Thoracic aorta (tissue), 2 donors: Measurements from ENCODE around the gene GMDS. TPM values are rescaled to one million over a fixed set of nuclear protein-coding genes. Genes with fewer than 3 reads are reported as not detected.

ENCODE experiments used
- ATAC-seq: fragments of 150-250 bp; one replicate; pipeline ENCODE4 v1.8.0; 2017; ENCODE audit warnings: low read depth; ENCODE audit not compliant: insufficient number of reproducible peaks, low FRiP score
- DNase-seq: peaks from one replicate; pipeline ENCODE4 v3.0.0-alpha.2; 2020; ENCODE audit warnings: low spot score
- H3K27ac ChIP-seq, 2 donors: fragments of 200-600 bp; sonication (generic); 1 replicate in 1 of 2; 2 replicates in 1 of 2; pipeline ENCODE4 v1.5.1; 2016; ENCODE audit warnings: mild to moderate bottlenecking in 2 of 2, moderate library complexity in 2 of 2
- H3K27me3 ChIP-seq: fragments of 200-600 bp; sonication (generic); replicated peaks from 2 replicates; pipeline ENCODE4 v1.6.0; 2016; ENCODE audit warnings: mild to moderate bottlenecking; ENCODE audit not compliant: insufficient read depth
- H3K36me3 ChIP-seq: fragments of 200-600 bp; sonication (generic); one replicate; pipeline ENCODE4 v1.5.1; 2016
- H3K4me1 ChIP-seq, 2 donors: fragments of 200-600 bp; sonication (generic); 1 replicate in 1 of 2; 2 replicates in 1 of 2; pipeline versions ENCODE4 v1.5.1 to v1.6.0; 2016; ENCODE audit warnings: low read depth in 2 of 2, mild to moderate bottlenecking in 1 of 2; ENCODE audit not compliant: control insufficient read depth in 1 of 2
- H3K4me3 ChIP-seq: fragments of 200-600 bp; sonication (generic); 2 replicates; pipeline ENCODE4 v1.5.1; 2016; ENCODE audit warnings: mild to moderate bottlenecking
- H3K9me3 ChIP-seq: fragments of 200-600 bp; sonication (generic); 2 replicates; pipeline ENCODE4 v1.5.1; 2016
- total RNA-seq, 2 donors: library from RNA; depleted of rRNA; stranded (reverse); fragments of >200 nt; gene quantifications; one replicate each; pipeline versions ENCODE4 v1.1.0 to v1.2.3, GENCODE V29; 2016
- TF ChIP-seq, protein P1 (sequence below): fragments of 200-600 bp; sonication (generic); IDR thresholded peaks from one replicate; pipeline ENCODE4 v1.5.1; 2019; ENCODE audit warnings: antibody characterized with exemption

The GMDS gene
- total RNA-seq, 2 donors from 2014 or later = 87.8 to 87.9 TPM

DNA sequence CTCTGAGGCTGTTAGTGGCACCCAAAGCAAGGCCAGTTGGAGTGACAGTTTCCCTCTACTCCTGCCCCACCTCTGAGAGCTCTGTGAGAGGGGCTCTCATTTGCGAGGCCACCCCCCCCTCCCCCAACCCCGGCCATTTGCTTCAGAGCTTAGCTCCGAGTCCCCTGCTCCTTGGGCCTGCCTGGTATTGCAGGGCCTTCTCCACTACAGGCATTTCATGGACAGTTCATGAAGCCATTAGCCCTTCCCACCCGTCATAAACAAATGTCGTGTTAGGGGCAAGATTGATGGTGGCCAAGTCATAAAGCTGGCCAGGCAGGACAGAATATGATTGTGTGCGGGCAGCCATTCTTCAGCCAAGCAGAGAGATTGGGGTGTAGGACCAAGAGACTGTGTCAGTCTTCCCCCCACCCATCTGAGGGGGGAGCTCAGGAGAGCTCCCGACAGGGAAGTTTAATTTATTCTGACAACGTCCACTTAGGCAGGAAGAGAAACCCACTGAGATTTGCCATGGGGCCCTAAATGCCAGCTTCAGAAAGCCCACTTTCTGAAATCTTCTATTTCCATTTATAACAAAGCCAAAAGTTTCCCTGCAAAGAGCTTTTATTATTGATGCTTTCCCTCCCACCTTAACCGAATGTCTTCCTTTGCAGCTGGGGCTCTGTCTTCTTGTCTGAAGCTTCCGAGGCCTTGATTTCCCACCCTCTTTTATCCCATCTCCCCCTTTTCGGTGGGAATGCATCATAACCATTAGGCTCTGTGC is 628.5 kb downstream of the GMDS start:
- TF ChIP-seq, protein P1, sequence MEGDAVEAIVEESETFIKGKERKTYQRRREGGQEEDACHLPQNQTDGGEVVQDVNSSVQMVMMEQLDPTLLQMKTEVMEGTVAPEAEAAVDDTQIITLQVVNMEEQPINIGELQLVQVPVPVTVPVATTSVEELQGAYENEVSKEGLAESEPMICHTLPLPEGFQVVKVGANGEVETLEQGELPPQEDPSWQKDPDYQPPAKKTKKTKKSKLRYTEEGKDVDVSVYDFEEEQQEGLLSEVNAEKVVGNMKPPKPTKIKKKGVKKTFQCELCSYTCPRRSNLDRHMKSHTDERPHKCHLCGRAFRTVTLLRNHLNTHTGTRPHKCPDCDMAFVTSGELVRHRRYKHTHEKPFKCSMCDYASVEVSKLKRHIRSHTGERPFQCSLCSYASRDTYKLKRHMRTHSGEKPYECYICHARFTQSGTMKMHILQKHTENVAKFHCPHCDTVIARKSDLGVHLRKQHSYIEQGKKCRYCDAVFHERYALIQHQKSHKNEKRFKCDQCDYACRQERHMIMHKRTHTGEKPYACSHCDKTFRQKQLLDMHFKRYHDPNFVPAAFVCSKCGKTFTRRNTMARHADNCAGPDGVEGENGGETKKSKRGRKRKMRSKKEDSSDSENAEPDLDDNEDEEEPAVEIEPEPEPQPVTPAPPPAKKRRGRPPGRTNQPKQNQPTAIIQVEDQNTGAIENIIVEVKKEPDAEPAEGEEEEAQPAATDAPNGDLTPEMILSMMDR = no peak
- peak overlapping the region; percentile 81 for H3K4me3 ChIP-seq
- H3K27ac ChIP-seq = peak overlapping the region; percentile 97 to 98
- no peak for ATAC-seq
- no peak for DNase-seq
- no peaks in the 10 kb centered on the region for H3K9me3 ChIP-seq
- H3K4me1 ChIP-seq = peaks cover 0 to 56% of the 10 kb centered on the region in 2 donors
- peaks cover 25% of the 10 kb centered on the region for H3K36me3 ChIP-seq
- H3K27me3 ChIP-seq = no peaks in the 10 kb centered on the region

DNA sequence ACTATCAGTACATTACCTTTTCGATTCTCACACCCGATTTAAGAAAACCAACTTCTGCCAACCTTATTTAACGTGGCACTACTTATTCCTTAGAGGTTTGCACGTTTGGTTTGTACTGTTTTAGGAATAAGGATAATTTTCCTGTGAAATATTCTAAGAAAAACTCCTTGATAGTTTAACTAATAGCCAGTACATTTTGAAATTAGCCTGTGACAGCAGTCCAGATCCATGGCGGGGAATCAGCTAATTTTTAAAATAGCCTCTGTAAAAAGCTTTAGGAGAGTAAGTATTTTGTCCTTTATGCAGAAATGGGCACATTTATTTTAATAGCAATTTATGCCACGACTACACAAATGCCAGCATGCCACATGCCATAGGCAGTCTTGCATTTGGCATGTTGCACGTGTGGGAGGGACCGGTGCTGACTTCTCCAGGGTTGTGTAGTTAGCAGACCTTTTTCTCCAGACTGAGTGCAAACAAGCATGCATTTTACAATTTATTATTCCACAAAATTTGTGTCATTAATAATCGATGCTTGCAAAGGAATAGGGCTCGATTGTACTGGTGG is 629.5 kb downstream of the GMDS start:
- TF ChIP-seq, protein P1 = no peak
- Histone ChIP-seq H3K27me3 (no peaks in the 10 kb centered on the region), H3K36me3 (peaks cover 29% of the 10 kb centered on the region), H3K9me3 (no peaks in the 10 kb centered on the region), H3K4me3 (peak overlapping the region; percentile 81), H3K27ac (peak overlapping the region; percentile 97 to 98), H3K4me1 (peaks cover 0 to 47% of the 10 kb centered on the region in 2 donors)
- DNase-seq (no peak), ATAC-seq (no peak)

DNA sequence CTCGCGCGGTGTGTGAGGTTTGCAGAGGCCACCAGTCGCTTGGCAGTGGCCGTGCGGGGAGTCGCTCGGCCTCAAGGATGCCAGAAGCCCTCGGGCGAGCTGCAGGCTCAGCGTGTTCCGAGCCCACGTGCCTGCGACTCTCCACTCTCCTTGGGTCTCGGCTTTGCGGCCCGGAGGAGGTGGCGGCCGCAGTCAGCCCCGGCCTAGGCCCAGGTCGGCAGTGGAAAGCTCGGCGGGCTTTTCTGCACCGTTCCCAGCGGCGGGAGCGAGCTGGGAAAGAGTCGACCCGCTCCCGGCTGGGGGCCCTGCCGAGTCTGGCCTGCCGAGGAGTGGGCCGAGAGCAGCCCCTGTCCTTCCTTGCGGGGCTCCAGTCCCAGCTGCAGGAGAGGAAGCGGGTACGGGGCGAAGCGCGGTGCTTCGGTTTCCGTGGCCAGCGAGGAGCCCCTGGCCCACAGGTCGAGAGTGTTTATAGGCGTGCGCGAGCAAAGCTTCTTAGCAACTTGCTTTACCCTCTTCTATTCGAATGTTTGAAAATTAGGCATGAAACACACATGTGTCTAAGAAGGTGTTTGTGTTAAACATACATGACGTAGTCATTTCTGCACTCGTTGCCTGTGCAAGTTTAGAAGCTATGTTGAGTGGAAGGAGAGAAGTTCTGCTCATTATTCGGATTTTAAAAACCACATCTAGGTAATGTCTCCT is 630.1 kb downstream of the GMDS start:
- peaks cover 0 to 41% of the 10 kb centered on the region in 2 donors for H3K4me1 ChIP-seq
- peak overlapping the region; percentile 97 to 98 for H3K27ac ChIP-seq
- no peak for DNase-seq
- H3K27me3 ChIP-seq = no peaks in the 10 kb centered on the region
- peak overlapping the region; percentile 81 for H3K4me3 ChIP-seq
- ATAC-seq = no peak
- H3K9me3 ChIP-seq = no peaks in the 10 kb centered on the region
- TF ChIP-seq, protein P1 = no peak
- H3K36me3 ChIP-seq = peaks cover 29% of the 10 kb centered on the region

DNA sequence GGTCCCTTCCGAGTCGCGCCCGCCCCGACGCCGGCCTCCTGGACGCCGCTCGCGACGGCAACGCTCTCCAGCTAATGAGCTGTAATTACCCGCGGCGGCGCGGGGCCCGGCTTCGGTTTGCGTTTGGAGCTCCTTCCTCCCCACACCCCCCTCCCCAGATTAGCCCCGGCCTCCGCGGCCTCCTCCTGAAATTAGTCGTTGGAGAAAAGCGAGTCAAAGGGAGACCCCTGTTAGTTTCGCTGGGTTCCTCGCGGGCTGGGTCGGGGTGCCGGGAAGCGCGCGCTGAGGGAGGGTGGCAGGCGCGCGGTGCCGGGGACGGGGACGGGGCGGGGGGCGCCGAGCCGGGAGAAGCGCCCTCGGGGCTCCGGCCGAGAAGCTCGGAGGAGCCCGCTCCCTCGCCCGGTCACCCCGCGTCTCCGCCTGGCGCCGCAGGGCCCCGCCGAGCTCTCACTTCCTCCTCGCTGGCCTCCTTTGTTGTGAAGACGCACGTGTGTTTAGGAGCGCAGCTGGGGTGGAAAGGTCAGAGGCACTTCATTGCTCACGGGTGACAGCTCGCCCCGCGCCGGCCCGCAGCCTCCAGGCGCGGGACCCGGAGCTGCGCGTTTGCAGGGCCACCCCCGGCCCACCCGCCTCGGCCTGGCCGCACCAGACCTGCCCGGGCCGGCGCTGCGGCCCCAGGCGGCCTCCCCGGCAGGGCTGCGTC is 630.8 kb downstream of the GMDS start:
- TF ChIP-seq, protein P1 = no peak
- H3K4me3 ChIP-seq = peak overlapping the region; percentile 81
- peaks cover 29% of the 10 kb centered on the region for H3K36me3 ChIP-seq
- H3K9me3 ChIP-seq = no peaks in the 10 kb centered on the region
- ATAC-seq (no peak), DNase-seq (no peak)
- H3K27ac ChIP-seq = peak overlapping the region; percentile 97 to 98
- H3K27me3 ChIP-seq = no peaks in the 10 kb centered on the region
- H3K4me1 ChIP-seq = peaks cover 0 to 34% of the 10 kb centered on the region in 2 donors
